Stimulated activated CD4-positive, alpha-beta T cell treated with anti-CD3 and anti-CD28 coated beads, Interleukin-2, amount 100 ng/mL, for 4 hours (primary cell): ENCODE measurements around the gene FOXO4.
"Not testable (repeated sequence)": the region's sequence is repeated elsewhere in the genome, so short reads cannot be mapped to it uniquely, and the experiment has no call there.

Experiments used
- DNase-seq: peaks from one replicate; pipeline ENCODE4 v3.0.0-alpha.2; 2020; ENCODE audit warnings: low read depth

The FOXO4 gene

GRCh38 chrX:71095555-71095980 lies at the start of gene FOXO4:
Gene FOXO4 (plus strand): TSS chrX:71095851. CDS start chrX:71096529, 678 bp downstream.
- peak; percentile 80 for DNase-seq

GRCh38 chrX:71047891-71048290 lies 47.8 kb upstream of the FOXO4 start:
- not testable (repeated sequence) for DNase-seq

GRCh38 chrX:71052721-71053120 lies 42.9 kb upstream of the FOXO4 start:
- DNase-seq: no peak

GRCh38 chrX:71053217-71053621 lies 42.4 kb upstream of the FOXO4 start:
- DNase-seq: no peak

- DNase-seq: no peak
These were observed 38.8 kb upstream of the FOXO4 start for GRCh38 chrX:71056867-71057266.

GRCh38 chrX:71057848-71058530 lies 37.7 kb upstream of the FOXO4 start:
- DNase-seq: no peak

- DNase-seq: no peak
These were observed 35.5 kb upstream of the FOXO4 start for GRCh38 chrX:71060127-71060526.

GRCh38 chrX:71067089-71067488 lies 28.6 kb upstream of the FOXO4 start:
- no peak for DNase-seq

- DNase-seq: no peak
These were observed 28.0 kb upstream of the FOXO4 start for GRCh38 chrX:71067712-71068043.

GRCh38 chrX:71068044-71068918 lies 27.4 kb upstream of the FOXO4 start, which contains the start of gene SNX12:
Gene SNX12 (minus strand): TSS chrX:71068334. CDS start chrX:71068306, 28 bp downstream.
- peak; percentile 83 for DNase-seq

GRCh38 chrX:71070531-71070930 lies 25.1 kb upstream of the FOXO4 start:
- DNase-seq: no peak

- DNase-seq: no peak
These were observed 14.1 kb upstream of the FOXO4 start for GRCh38 chrX:71081330-71082123.

- DNase-seq: no peak
These were observed 13.5 kb upstream of the FOXO4 start for GRCh38 chrX:71082124-71082647.

GRCh38 chrX:71082822-71083221 lies 12.8 kb upstream of the FOXO4 start:
- DNase-seq: no peak

GRCh38 chrX:71085900-71086299 lies 9.8 kb upstream of the FOXO4 start:
- no peak for DNase-seq

GRCh38 chrX:71091263-71091662 lies 4.4 kb upstream of the FOXO4 start:
- DNase-seq: no peak

- DNase-seq: no peak
These were observed 618 bp upstream of the FOXO4 start for GRCh38 chrX:71095033-71095432.

GRCh38 chrX:71095981-71096759 lies 519 bp downstream of the FOXO4 start:
- DNase-seq: no peak

- no peak for DNase-seq
These were observed 1.0 kb downstream of the FOXO4 start for GRCh38 chrX:71096760-71097032.

GRCh38 chrX:71098302-71098701 lies 2.7 kb downstream of the FOXO4 start:
- DNase-seq: peak; percentile 70

- no peak for DNase-seq
These were observed 3.4 kb downstream of the FOXO4 start for GRCh38 chrX:71098951-71099506.
